WERI-Rb-1 (cell line): ENCODE results near the gene TDRD7.

Source experiments
- DNase-seq: peaks from one replicate; pipeline ENCODE4 v3.0.0-alpha.2; 2020
- H3K27ac ChIP-seq: fragments of 250-450 bp; sonication (Bioruptor Pico); 2 replicates; pipeline ENCODE4 v1.5.1; 2020; ENCODE audit warnings: mild to moderate bottlenecking, moderate library complexity
- H3K27me3 ChIP-seq: fragments of 250-450 bp; sonication (Bioruptor Pico); 2 replicates; pipeline ENCODE4 v1.5.1; 2021; ENCODE audit warnings: mild to moderate bottlenecking, low read depth, moderate library complexity; ENCODE audit not compliant: insufficient read depth, severe bottlenecking
- H3K36me3 ChIP-seq: fragments of 250-450 bp; sonication (Bioruptor Pico); 2 replicates; pipeline ENCODE4 v1.5.1; 2020; ENCODE audit warnings: mild to moderate bottlenecking, moderate library complexity
- H3K4me3 ChIP-seq: 2 replicates; pipeline ENCODE4 v1.5.1; 2011; ENCODE audit warnings: low read depth, mild to moderate bottlenecking, control low read depth, low read length
- H3K9me3 ChIP-seq: fragments of 250-450 bp; sonication (Bioruptor Pico); 2 replicates; pipeline ENCODE4 v1.5.1; 2021; ENCODE audit warnings: mild to moderate bottlenecking, moderate library complexity; ENCODE audit not compliant: severe bottlenecking
- CTCF ChIP-seq: IDR thresholded peaks from 2 replicates; pipeline ENCODE4 v1.5.1; 2011; ENCODE audit warnings: low read depth, mild to moderate bottlenecking, control low read depth, inconsistent platforms, low read length

TDRD7 gene

GRCh38 chr9:97502984-97503861 lies 91.3 kb downstream of the TDRD7 start:
- Histone ChIP-seq H3K36me3 (no peaks in the 10 kb centered on the region), H3K27me3 (peaks cover 17% of the 10 kb centered on the region), H3K27ac (no peak overlapping the region)

GRCh38 chr9:97503862-97504210 lies 91.9 kb downstream of the TDRD7 start:
- Histone ChIP-seq H3K4me3 (no peak overlapping the region), H3K36me3 (no peaks in the 10 kb centered on the region), H3K9me3 (no peaks in the 10 kb centered on the region), H3K27me3 (peaks cover 17% of the 10 kb centered on the region), H3K27ac (no peak overlapping the region)
- DNase-seq: no peak
- TF ChIP-seq CTCF: no peak

More at GRCh38 chr9:97502984-97503861, 91.3 kb downstream of the TDRD7 start:
- DNase-seq: no peak
- Histone ChIP-seq H3K4me3 (no peak overlapping the region), H3K9me3 (no peaks in the 10 kb centered on the region)
- 0 out of 2 replicates have a peak, but pooled peaks have one; percentile 8 for TF ChIP-seq CTCF

GRCh38 chr9:97504381-97505216 lies 92.7 kb downstream of the TDRD7 start:
- Histone ChIP-seq H3K27ac (no peak overlapping the region), H3K27me3 (peaks cover 17% of the 10 kb centered on the region), H3K36me3 (no peaks in the 10 kb centered on the region), H3K9me3 (no peaks in the 10 kb centered on the region), H3K4me3 (no peak overlapping the region)
- no peak for TF ChIP-seq CTCF
- no peak for DNase-seq

- H3K27me3 ChIP-seq: peaks cover 9% of the 10 kb centered on the region
- no peak overlapping the region for H3K4me3 ChIP-seq
- no peak for DNase-seq
- TF ChIP-seq CTCF: no peak
- no peaks in the 10 kb centered on the region for H3K9me3 ChIP-seq
- no peaks in the 10 kb centered on the region for H3K36me3 ChIP-seq
- no peak overlapping the region for H3K27ac ChIP-seq
These were observed 93.9 kb downstream of the TDRD7 start for GRCh38 chr9:97505845-97506244.

- TF ChIP-seq CTCF: no peak
- DNase-seq: no peak
- no peaks in the 10 kb centered on the region for H3K36me3 ChIP-seq
- H3K27ac ChIP-seq: no peak overlapping the region
- no peaks in the 10 kb centered on the region for H3K9me3 ChIP-seq
- no peak overlapping the region for H3K4me3 ChIP-seq
- H3K27me3 ChIP-seq: peaks cover 6% of the 10 kb centered on the region
These were observed 94.4 kb downstream of the TDRD7 start for GRCh38 chr9:97506306-97506705.
